CD14-positive monocyte (primary cell): ENCODE results near the gene CD6. TPM values are rescaled to one million over a fixed set of nuclear protein-coding genes. Genes with fewer than 3 reads are reported as not detected.

Experiments used
- DNase-seq, 3 donors: peaks; one replicate each; pipeline ENCODE4 v3.0.0-alpha.2; 2011 to 2022
- H2AFZ ChIP-seq: 2 replicates; pipeline ENCODE4 v1.6.0; 2012; ENCODE audit warnings: mild to moderate bottlenecking, low read depth, low read length, inconsistent platforms; ENCODE audit not compliant: insufficient read depth, poor library complexity, severe bottlenecking
- H3K27ac ChIP-seq, 2 donors: 1 replicate in 1 of 2; 2 replicates in 1 of 2; pipeline ENCODE4 v1.5.1; 2012 to 2013; ENCODE audit warnings: low read length in 2 of 2, control low read depth in 1 of 2, inconsistent platforms in 1 of 2, low read depth in 1 of 2, mild to moderate bottlenecking in 1 of 2
- H3K27me3 ChIP-seq, 2 donors: one replicate each; pipeline versions ENCODE4 v1.6.0 to v1.6.1; 2011 to 2013; ENCODE audit warnings: low read length in 2 of 2; ENCODE audit not compliant: control insufficient read depth in 2 of 2, insufficient read depth in 2 of 2
- H3K36me3 ChIP-seq, 2 donors: replicated peaks in 1 of 2; 1 replicate in 1 of 2; 2 replicates in 1 of 2; pipeline versions ENCODE4 v1.5.1 to v1.6.1; 2012 to 2013; ENCODE audit warnings: low read length in 2 of 2, control low read depth in 1 of 2, inconsistent platforms in 1 of 2, mild to moderate bottlenecking in 1 of 2; ENCODE audit not compliant: insufficient read depth in 2 of 2, control insufficient read depth in 1 of 2
- H3K4me1 ChIP-seq, 2 donors: 1 replicate in 1 of 2; 2 replicates in 1 of 2; pipeline versions ENCODE4 v1.5.1 to v1.6.1; 2012 to 2013; ENCODE audit warnings: low read length in 2 of 2, control low read depth in 1 of 2, inconsistent platforms in 1 of 2, mild to moderate bottlenecking in 1 of 2, moderate library complexity in 1 of 2; ENCODE audit not compliant: insufficient read depth in 2 of 2, control insufficient read depth in 1 of 2
- H3K4me2 ChIP-seq: replicated peaks from 2 replicates; pipeline ENCODE3; 2012; ENCODE audit warnings: low read length, moderate library complexity, mild to moderate bottlenecking; ENCODE audit not compliant: poor library complexity, severe bottlenecking; ENCODE audit errors: extremely low read depth
- H3K4me3 ChIP-seq, 3 experiments: fragments of 200-600 bp in 1 of 3; sonication (generic) in 1 of 3; replicated peaks in 1 of 3; 1 replicate in 2 of 3; 2 replicates in 1 of 3; pipeline ENCODE4 v1.5.1; 2011 to 2013; ENCODE audit warnings: low read length in 3 of 3, mild to moderate bottlenecking in 3 of 3, control low read depth in 2 of 3, low read depth in 2 of 3, inconsistent platforms in 1 of 3, moderate library complexity in 1 of 3
- H3K79me2 ChIP-seq: 2 replicates; pipeline ENCODE4 v1.6.0; 2012; ENCODE audit warnings: mild to moderate bottlenecking, control low read depth, inconsistent platforms, low read length, moderate library complexity; ENCODE audit not compliant: insufficient read depth
- H3K9ac ChIP-seq: 2 replicates; pipeline ENCODE4 v1.6.0; 2017; ENCODE audit warnings: low read length, mild to moderate bottlenecking; ENCODE audit not compliant: insufficient read depth, poor library complexity, severe bottlenecking
- H3K9me3 ChIP-seq, 2 donors: replicated peaks in 1 of 2; 1 replicate in 1 of 2; 2 replicates in 1 of 2; pipeline versions ENCODE4 v1.5.1 to v1.6.1; 2012 to 2013; ENCODE audit warnings: low read length in 2 of 2, control low read depth in 1 of 2; ENCODE audit not compliant: control insufficient read depth in 1 of 2, insufficient read depth in 1 of 2
- H4K20me1 ChIP-seq: 2 replicates; pipeline ENCODE4 v1.6.0; 2012; ENCODE audit warnings: mild to moderate bottlenecking, low read length, control low read depth, moderate library complexity; ENCODE audit not compliant: insufficient read depth
- H3K27ac Mint-ChIP-seq, 7 donors: one replicate each; pipeline ENCODE4 v1.8.0; 2020; ENCODE audit warnings: mild to moderate bottlenecking in 7 of 7, mixed read lengths in 7 of 7, moderate library complexity in 6 of 7, inconsistent platforms in 2 of 7
- H3K27me3 Mint-ChIP-seq, 3 donors: one replicate each; pipeline ENCODE4 v1.8.0; 2021 to 2022; ENCODE audit warnings: low read depth in 3 of 3, mild to moderate bottlenecking in 3 of 3, mixed read lengths in 3 of 3, moderate library complexity in 3 of 3, inconsistent platforms in 1 of 3
- H3K36me3 Mint-ChIP-seq, 2 donors: one replicate each; pipeline ENCODE4 v1.8.0; 2020; ENCODE audit warnings: mixed read lengths in 2 of 2, inconsistent platforms in 1 of 2, mild to moderate bottlenecking in 1 of 2
- H3K4me1 Mint-ChIP-seq: one replicate; pipeline ENCODE4 v1.8.0; 2020; ENCODE audit warnings: mild to moderate bottlenecking, mixed read lengths
- H3K4me3 Mint-ChIP-seq, 2 donors: one replicate each; pipeline ENCODE4 v1.8.0; 2020; ENCODE audit warnings: mild to moderate bottlenecking in 2 of 2, mixed read lengths in 2 of 2, moderate library complexity in 1 of 2
- H3K9me3 Mint-ChIP-seq, 7 donors: one replicate each; pipeline ENCODE4 v1.8.0; 2020 to 2022; ENCODE audit warnings: mixed read lengths in 7 of 7, mild to moderate bottlenecking in 6 of 7, moderate library complexity in 6 of 7, inconsistent platforms in 2 of 7
- CTCF ChIP-seq: fragments of 200-600 bp; IDR thresholded peaks from one replicate; pipeline ENCODE4 v1.8.0; 2022; ENCODE audit warnings: antibody characterized with exemption, mild to moderate bottlenecking
- WGBS: methylation state at CpG from one replicate; pipeline ENCODE4 v1.1.5; 2013; ENCODE audit warnings: missing lambda C conversion rate; ENCODE audit not compliant: insufficient coverage; 5-methylcytosine and 5-hydroxymethylcytosine counted together
- intact Hi-C, 2 donors: fragments of 100-400 bp; cut with micrococcal nuclease; formaldehyde crosslinking; loops; one replicate each; pipeline versions ENCODE4 v1.15.0 to v1.15.1; 2023
- polyA plus RNA-seq, 3 donors: library from polyadenylated mRNA; depleted of rRNA in 1 of 3; unstranded in 2 of 3; stranded (reverse) in 1 of 3; fragments of 300-500 nt in 2 of 3; fragments of >200 nt in 1 of 3; fragmentation: Illumina TruSeq in 2 of 3; gene quantifications; 1 replicate in 2 of 3; 2 replicates in 1 of 3; pipeline ENCODE4 v1.2.3, GENCODE V29; 2012 to 2021

The CD6 gene
- polyA plus RNA-seq, 3 donors = 0.09 to 0.39 (median 0.39) TPM

DNA sequence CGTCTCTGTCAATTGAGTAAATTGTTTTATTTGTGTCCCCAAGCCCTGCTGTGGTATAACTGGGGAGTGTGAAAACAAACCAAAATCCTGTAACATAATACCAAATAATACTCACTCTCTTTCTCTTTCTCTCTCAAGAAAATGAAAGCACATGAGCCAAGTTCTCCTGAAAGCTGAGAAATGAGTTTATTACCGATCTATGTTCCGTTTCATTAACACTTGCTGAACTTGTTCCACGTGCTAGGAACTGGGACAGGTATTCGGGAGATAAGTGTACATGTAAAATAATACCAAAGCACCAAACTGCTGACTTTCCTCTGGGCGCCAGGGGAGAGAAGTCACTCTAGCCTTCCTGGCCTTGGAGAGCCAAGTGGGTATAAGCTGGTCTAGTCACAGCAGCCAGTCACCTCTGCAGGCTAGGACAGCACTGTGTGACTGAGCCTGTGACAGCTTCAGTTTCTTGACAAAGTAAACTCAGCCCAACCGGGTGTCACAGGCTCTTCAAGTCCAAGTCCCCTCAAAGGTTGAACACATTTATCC is 23.1 kb downstream of the CD6 start:
- no peak for DNase-seq
- H3K4me3 Mint-ChIP-seq = no peak overlapping the region
- H3K9ac ChIP-seq = no peak overlapping the region
- no peaks in the 10 kb centered on the region for H4K20me1 ChIP-seq
- no peak for TF ChIP-seq CTCF
- no peaks in the 10 kb centered on the region for H3K36me3 ChIP-seq
- no peak overlapping the region for H3K27ac Mint-ChIP-seq
- 88% methylated on average over 1 of the region's 7 CpGs for WGBS
- intact Hi-C loops = no loop called here
- peaks cover 17 to 29% (median 22%) of the 10 kb centered on the region in 3 donors for H3K27me3 Mint-ChIP-seq
- no peak overlapping the region for H3K4me3 ChIP-seq
- H3K9me3 ChIP-seq = no peaks in the 10 kb centered on the region
- H3K9me3 Mint-ChIP-seq = no peaks in the 10 kb centered on the region
- no peak overlapping the region for H3K4me2 ChIP-seq
- no peaks in the 10 kb centered on the region for H3K79me2 ChIP-seq
- peaks cover 1% of the 10 kb centered on the region for H3K4me1 Mint-ChIP-seq
- no peak overlapping the region for H3K27ac ChIP-seq
- H3K4me1 ChIP-seq = no peaks in the 10 kb centered on the region
- H3K36me3 Mint-ChIP-seq = no peaks in the 10 kb centered on the region
- H3K27me3 ChIP-seq = peaks cover 3 to 6% of the 10 kb centered on the region in 2 donors
- no peak overlapping the region for H2AFZ ChIP-seq

- Mint-ChIP-seq H3K36me3 (no peaks in the 10 kb centered on the region), H3K4me1 (peaks cover 1% of the 10 kb centered on the region)
- no peak for DNase-seq
Measured at GRCh38 chr11:60995798-60996197, 24.3 kb downstream of the CD6 start.

More at GRCh38 chr11:60995798-60996197, 24.3 kb downstream of the CD6 start:
- Histone ChIP-seq H3K4me3 (no peak overlapping the region), H3K79me2 (no peaks in the 10 kb centered on the region), H3K9ac (no peak overlapping the region), H3K4me2 (no peak overlapping the region), H3K36me3 (no peaks in the 10 kb centered on the region), H3K27me3 (peaks cover 3 to 6% of the 10 kb centered on the region in 2 donors), H3K9me3 (no peaks in the 10 kb centered on the region), H3K4me1 (no peaks in the 10 kb centered on the region), H3K27ac (no peak overlapping the region), H4K20me1 (no peaks in the 10 kb centered on the region), H2AFZ (no peak overlapping the region)
- intact Hi-C loops = no loop called here
- H3K9me3 Mint-ChIP-seq = no peaks in the 10 kb centered on the region
- H3K27ac Mint-ChIP-seq = no peak overlapping the region
- TF ChIP-seq CTCF = no peak
- WGBS = 20% methylated on average over 5 of the region's 7 CpGs
- H3K27me3 Mint-ChIP-seq = peaks cover 14 to 25% (median 22%) of the 10 kb centered on the region in 3 donors
- H3K4me3 Mint-ChIP-seq = no peak overlapping the region
